Mesenchymal stem cell (in vitro differentiated cells and primary cell): Measurements from ENCODE around the gene IP6K2.

Experiments used
- DNase-seq: peaks from one replicate; pipeline ENCODE4 v3.0.0-alpha.2; 2013
- H2AFZ ChIP-seq: one replicate; pipeline ENCODE4 v1.6.1; 2013; ENCODE audit warnings: low read depth, mild to moderate bottlenecking, control low read depth, inconsistent platforms, low read length, moderate library complexity
- H2AK5ac ChIP-seq: 2 replicates; pipeline ENCODE4 v1.6.1; 2013; ENCODE audit warnings: low read length, moderate library complexity, mild to moderate bottlenecking, inconsistent platforms; ENCODE audit not compliant: severe bottlenecking
- H2BK120ac ChIP-seq: one replicate; pipeline ENCODE4 v1.6.1; 2013; ENCODE audit warnings: low read depth, mild to moderate bottlenecking, inconsistent platforms, low read length, moderate library complexity
- H2BK12ac ChIP-seq, 2 experiments: one replicate each; pipeline ENCODE4 v1.6.1; 2013; ENCODE audit warnings: inconsistent platforms in 2 of 2, low read length in 2 of 2, mild to moderate bottlenecking in 2 of 2, moderate library complexity in 2 of 2, control low read depth in 1 of 2
- H2BK15ac ChIP-seq: one replicate; pipeline ENCODE4 v1.6.1; 2013; ENCODE audit warnings: mild to moderate bottlenecking, low read depth, inconsistent platforms; ENCODE audit not compliant: poor library complexity, severe bottlenecking
- H2BK5ac ChIP-seq: 2 replicates; pipeline ENCODE4 v1.6.1; 2013; ENCODE audit warnings: low read depth, mild to moderate bottlenecking, low read length, control low read depth, inconsistent platforms; ENCODE audit not compliant: poor library complexity, severe bottlenecking
- H3K14ac ChIP-seq, 2 experiments: one replicate each; pipeline ENCODE4 v1.6.1; 2013; ENCODE audit warnings: inconsistent platforms in 2 of 2, low read length in 2 of 2, control low read depth in 1 of 2, mild to moderate bottlenecking in 1 of 2, moderate library complexity in 1 of 2
- H3K18ac ChIP-seq, 2 experiments: one replicate each; pipeline ENCODE4 v1.6.1; 2013; ENCODE audit warnings: inconsistent platforms in 2 of 2, low read length in 2 of 2, control low read depth in 1 of 2, low read depth in 1 of 2, mild to moderate bottlenecking in 1 of 2
- H3K23ac ChIP-seq, 2 experiments: one replicate each; pipeline ENCODE4 v1.6.1; 2013; ENCODE audit warnings: inconsistent platforms in 2 of 2, low read length in 2 of 2, mild to moderate bottlenecking in 2 of 2, moderate library complexity in 2 of 2, control low read depth in 1 of 2
- H3K27ac ChIP-seq: 2 replicates; pipeline ENCODE4 v1.5.1; 2013; ENCODE audit warnings: mild to moderate bottlenecking, moderate library complexity, low read length, control low read depth, inconsistent platforms; ENCODE audit not compliant: poor library complexity, severe bottlenecking
- H3K27me3 ChIP-seq, 2 experiments: 2 replicates each; pipeline versions ENCODE4 v1.6.1 to v1.7.0; 2013; ENCODE audit warnings: low read length in 2 of 2, mild to moderate bottlenecking in 2 of 2, moderate library complexity in 2 of 2, control low read depth in 1 of 2, inconsistent platforms in 1 of 2; ENCODE audit not compliant: control insufficient read depth in 1 of 2, insufficient read depth in 1 of 2
- H3K36me3 ChIP-seq, 2 experiments: 2 replicates each; pipeline versions ENCODE4 v1.6.1 to v1.7.0; 2013; ENCODE audit warnings: low read length in 2 of 2, control low read depth in 1 of 2, inconsistent platforms in 1 of 2, low read depth in 1 of 2, mild to moderate bottlenecking in 1 of 2; ENCODE audit not compliant: insufficient read depth in 2 of 2, control insufficient read depth in 1 of 2
- H3K4ac ChIP-seq, 2 experiments: one replicate each; pipeline ENCODE4 v1.6.1; 2013; ENCODE audit warnings: inconsistent platforms in 2 of 2, low read length in 2 of 2, mild to moderate bottlenecking in 2 of 2, moderate library complexity in 2 of 2, control low read depth in 1 of 2, low read depth in 1 of 2
- H3K4me1 ChIP-seq: 2 replicates; pipeline ENCODE4 v1.6.1; 2013; ENCODE audit warnings: low read depth, low read length, control low read depth; ENCODE audit not compliant: control insufficient read depth, insufficient read depth
- H3K4me2 ChIP-seq: 2 replicates; pipeline ENCODE4 v1.6.1; 2013; ENCODE audit warnings: low read length, mild to moderate bottlenecking, inconsistent platforms; ENCODE audit not compliant: poor library complexity, severe bottlenecking
- H3K4me3 ChIP-seq, 2 experiments: 2 replicates each; pipeline versions ENCODE4 v1.5.1 to v1.7.0; 2013; ENCODE audit warnings: low read length in 2 of 2, mild to moderate bottlenecking in 2 of 2, control low read depth in 1 of 2, low read depth in 1 of 2; ENCODE audit not compliant: insufficient read depth in 1 of 2
- H3K79me1 ChIP-seq: replicated peaks from 2 replicates; pipeline ENCODE4 v1.6.1; 2013; ENCODE audit warnings: mild to moderate bottlenecking, control low read depth, low read length, inconsistent platforms; ENCODE audit not compliant: poor library complexity, severe bottlenecking
- H3K9ac ChIP-seq: 2 replicates; pipeline ENCODE4 v1.7.0; 2013; ENCODE audit warnings: mild to moderate bottlenecking, low read length, moderate library complexity
- H3K9me3 ChIP-seq: 2 replicates; pipeline ENCODE4 v1.7.0; 2013; ENCODE audit warnings: mild to moderate bottlenecking, low read length; ENCODE audit not compliant: control insufficient read depth
- H4K8ac ChIP-seq: one replicate; pipeline ENCODE4 v1.6.1; 2013; ENCODE audit warnings: inconsistent platforms, mild to moderate bottlenecking, low read length, moderate library complexity
- H4K91ac ChIP-seq: one replicate; pipeline ENCODE4 v1.6.1; 2013; ENCODE audit warnings: mild to moderate bottlenecking, low read length, inconsistent platforms
- WGBS: methylation state at CpG from one replicate; pipeline ENCODE4 v1.1.7; 2013; ENCODE audit warnings: mixed read lengths; 5-methylcytosine and 5-hydroxymethylcytosine counted together

IP6K2 gene

GRCh38 chr3:48678566-48679380 lies 38.2 kb downstream of the IP6K2 start:
- Histone ChIP-seq H3K9ac (no peak overlapping the region), H3K18ac (no peak overlapping the region)
- 98% methylated on average over 22 of the region's 24 CpGs for WGBS

GRCh38 chr3:48678056-48678455 lies 39.0 kb downstream of the IP6K2 start:
- no peak overlapping the region for H2AFZ ChIP-seq

More at GRCh38 chr3:48678566-48679380, 38.2 kb downstream of the IP6K2 start:
- Histone ChIP-seq H3K27me3 (no peaks in the 10 kb centered on the region), H3K4ac (no peak overlapping the region), H2BK12ac (no peak overlapping the region), H3K27ac (no peak overlapping the region), H3K4me2 (no peak overlapping the region), H4K8ac (no peak overlapping the region), H2BK120ac (no peak overlapping the region), H3K23ac (no peak overlapping the region), H4K91ac (no peak overlapping the region), H3K36me3 (peaks cover 70 to 79% of the 10 kb centered on the region in 2 experiments), H3K4me3 (no peak overlapping the region), H3K14ac (no peak overlapping the region), H3K9me3 (no peaks in the 10 kb centered on the region), H3K79me1 (peaks cover 26% of the 10 kb centered on the region), H2BK15ac (peak overlapping the region; percentile 17), H3K4me1 (peaks cover 22% of the 10 kb centered on the region), H2BK5ac (no peak overlapping the region), H2AK5ac (no peak overlapping the region), H2AFZ (no peak overlapping the region)
- DNase-seq, result no peak

GRCh38 chr3:48674505-48674904 lies 42.5 kb downstream of the IP6K2 start:
- Histone ChIP-seq H3K4ac (no peak overlapping the region), H3K4me3 (no peak overlapping the region), H3K4me2 (no peak overlapping the region), H4K8ac (no peak overlapping the region), H3K4me1 (peaks cover 9% of the 10 kb centered on the region), H2BK5ac (no peak overlapping the region), H2AFZ (no peak overlapping the region), H3K14ac (no peak overlapping the region), H2BK12ac (no peak overlapping the region), H3K9ac (no peak overlapping the region), H2AK5ac (no peak overlapping the region), H3K23ac (no peak overlapping the region), H3K9me3 (no peaks in the 10 kb centered on the region), H2BK15ac (no peak overlapping the region), H3K79me1 (peaks cover 4% of the 10 kb centered on the region), H2BK120ac (no peak overlapping the region), H3K27me3 (no peaks in the 10 kb centered on the region), H4K91ac (no peak overlapping the region), H3K36me3 (peaks cover 49 to 68% of the 10 kb centered on the region in 2 experiments), H3K18ac (no peak overlapping the region), H3K27ac (no peak overlapping the region)
- 97% methylated on average over 9 of the region's 9 CpGs for WGBS
- DNase-seq, result no peak

More at GRCh38 chr3:48678056-48678455, 39.0 kb downstream of the IP6K2 start:
- H2BK120ac ChIP-seq, result no peak overlapping the region
- no peak overlapping the region for H3K23ac ChIP-seq
- peaks cover 26% of the 10 kb centered on the region for H3K79me1 ChIP-seq
- H3K18ac ChIP-seq, result no peak overlapping the region
- H3K14ac ChIP-seq, result no peak overlapping the region
- no peak overlapping the region for H2BK15ac ChIP-seq
- 63% methylated on average over 4 of the region's 4 CpGs for WGBS
- no peak overlapping the region for H3K27ac ChIP-seq
- no peak overlapping the region for H3K4me3 ChIP-seq
- H3K27me3 ChIP-seq, result no peaks in the 10 kb centered on the region
- H3K4ac ChIP-seq, result no peak overlapping the region
- peaks cover 16% of the 10 kb centered on the region for H3K4me1 ChIP-seq
- peaks cover 70 to 80% of the 10 kb centered on the region in 2 experiments for H3K36me3 ChIP-seq
- no peaks in the 10 kb centered on the region for H3K9me3 ChIP-seq
- no peak overlapping the region for H2BK5ac ChIP-seq
- no peak overlapping the region for H3K9ac ChIP-seq
- DNase-seq, result peak; percentile 31
- no peak overlapping the region for H2BK12ac ChIP-seq
- H3K4me2 ChIP-seq, result no peak overlapping the region
- no peak overlapping the region for H4K8ac ChIP-seq
- H4K91ac ChIP-seq, result no peak overlapping the region
- no peak overlapping the region for H2AK5ac ChIP-seq

GRCh38 chr3:48672522-48672921 lies 44.5 kb downstream of the IP6K2 start:
- no peak overlapping the region for H2BK15ac ChIP-seq
- no peak overlapping the region for H3K4me2 ChIP-seq
- H2AK5ac ChIP-seq, result no peak overlapping the region
- no peak overlapping the region for H3K27ac ChIP-seq
- H3K27me3 ChIP-seq, result no peaks in the 10 kb centered on the region
- H3K4me3 ChIP-seq, result no peak overlapping the region
- H2AFZ ChIP-seq, result no peak overlapping the region
- H3K9me3 ChIP-seq, result no peaks in the 10 kb centered on the region
- no peak overlapping the region for H2BK120ac ChIP-seq
- no peak overlapping the region for H4K8ac ChIP-seq
- H3K14ac ChIP-seq, result no peak overlapping the region
- no peak overlapping the region for H2BK5ac ChIP-seq
- H3K9ac ChIP-seq, result no peak overlapping the region
- DNase-seq, result no peak
- 100% methylated on average over 1 of the region's 1 CpG for WGBS
- H3K18ac ChIP-seq, result no peak overlapping the region
- H3K79me1 ChIP-seq, result peaks cover 4% of the 10 kb centered on the region
- peaks cover 29 to 49% of the 10 kb centered on the region in 2 experiments for H3K36me3 ChIP-seq
- H2BK12ac ChIP-seq, result no peak overlapping the region
- no peak overlapping the region for H3K4ac ChIP-seq
- H3K23ac ChIP-seq, result no peak overlapping the region
- no peak overlapping the region for H4K91ac ChIP-seq
- peaks cover 2% of the 10 kb centered on the region for H3K4me1 ChIP-seq
